Measurements from ENCODE around the gene TRAPPC5.

- TF ChIP-seq CTCF (IDR thresholded peaks at IDR 0.05 in 2 of 3, conservative IDR thresholded peaks at IDR 0.05 in 1 of 3; ENCODE audit: control insufficient read depth in 2 of 3, extremely low read depth in 1 of 3, insufficient read depth in 1 of 3, low read depth in 3 of 3, low read length in 3 of 3) (no peak), WRNIP1 (IDR thresholded peaks at IDR 0.05; ENCODE audit: borderline replicate concordance, low read depth, low read length) (no peak)
Observed at GRCh38 chr19:7701654-7702457, 21.2 kb downstream of the TRAPPC5 start, which contains the start of gene FCER2.

All from GM12878 (cell line).